Measurements from ENCODE around the gene HOXA3. TPM values are rescaled to one million over a fixed set of nuclear protein-coding genes. Genes with fewer than 3 reads are reported as not detected.

HOXA3 gene
- polyA plus RNA-seq, 1 donor (not counting 4 experiments of a cell fraction or from before 2014, with no cell fraction given) = 0.58 TPM

- H3K4me3 ChIP-seq (ENCODE audit: control insufficient read depth in 2 of 3, extremely low read depth in 1 of 3, insufficient read depth in 2 of 3, low read depth in 1 of 3, low read length in 3 of 3) = peak overlapping the region in 2 of 3 experiments; percentile 75 to 79
- no peak overlapping the region for H2AFZ ChIP-seq (ENCODE audit: control insufficient read depth, low read length)
Observed at GRCh38 chr7:27100694-27101170, 51.7 kb downstream of the HOXA3 start.

GRCh38 chr7:27099453-27100370 lies 52.7 kb downstream of the HOXA3 start:
- Histone ChIP-seq H3K9ac (ENCODE audit: control insufficient read depth, extremely low read depth, insufficient read depth, low read length) (peak overlapping the region; percentile 97), H3K27ac (ENCODE audit: control insufficient read depth, insufficient read depth, low read length) (peak overlapping the region; percentile 97), H3K4me2 (ENCODE audit: control insufficient read depth, extremely low read depth, insufficient read depth, low read depth, low read length) (peak overlapping the region; percentile 97), H3K36me3 (ENCODE audit: control insufficient read depth in 2 of 2, extremely low read depth in 1 of 2, insufficient read depth in 2 of 2, low read length in 2 of 2) (peaks cover 0 to 17% of the 10 kb centered on the region in 2 experiments), H3K79me2 (ENCODE audit: control insufficient read depth, insufficient read depth, low read length) (peaks cover 74% of the 10 kb centered on the region), H3K27me3 (ENCODE audit: control insufficient read depth, extremely low read depth, insufficient read depth, low read length) (no peaks in the 10 kb centered on the region), H2AFZ (ENCODE audit: control insufficient read depth, low read length) (no peak overlapping the region), H3K9me1 (ENCODE audit: control insufficient read depth, extremely low read depth, insufficient read depth, low read length) (no peaks in the 10 kb centered on the region), H3K4me3 (ENCODE audit: control insufficient read depth in 2 of 3, extremely low read depth in 1 of 3, insufficient read depth in 2 of 3, low read depth in 1 of 3, low read length in 3 of 3) (peak overlapping the region; percentile 83 to 96 (median 89)), H3K4me1 (ENCODE audit: control insufficient read depth, extremely low read depth, insufficient read depth, low read length) (peaks cover 49% of the 10 kb centered on the region), H4K20me1 (ENCODE audit: control insufficient read depth, extremely low read depth, insufficient read depth, low read length) (no peaks in the 10 kb centered on the region), H3K9me3 (ENCODE audit: control insufficient read depth, low read depth, low read length) (no peaks in the 10 kb centered on the region)
- TF ChIP-seq CTCF (optimal IDR thresholded peaks at IDR 0.05 in 1 of 3, IDR thresholded peaks at IDR 0.05 in 1 of 3, conservative IDR thresholded peaks at IDR 0.05 in 1 of 3; ENCODE audit: extremely low read depth in 1 of 3, insufficient read depth in 2 of 3, low read length in 3 of 3) (no peak), EZH2 (IDR thresholded peaks at IDR 0.05; ENCODE audit: low read length) (no peak)
- FAIRE-seq (no peak), DNase-seq (ENCODE audit: low read depth, low spot score) (no peak)
- dilution Hi-C loops (cut with MboI; ENCODE audit: extremely low pct_ligation_motif_present, low sequenced_read_pairs) = loop anchor here (25.0 kb wide), 1 partner anchor 237 kb away; the partner anchor contains the start of gene SKAP2

More at GRCh38 chr7:27100694-27101170, 51.7 kb downstream of the HOXA3 start:
- DNase-seq (ENCODE audit: low read depth, low spot score) (no peak), FAIRE-seq (no peak)
- TF ChIP-seq CTCF (optimal IDR thresholded peaks at IDR 0.05 in 1 of 3, IDR thresholded peaks at IDR 0.05 in 1 of 3, conservative IDR thresholded peaks at IDR 0.05 in 1 of 3; ENCODE audit: extremely low read depth in 1 of 3, insufficient read depth in 2 of 3, low read length in 3 of 3) (no peak), EZH2 (IDR thresholded peaks at IDR 0.05; ENCODE audit: low read length) (no peak)
- H3K9ac ChIP-seq (ENCODE audit: control insufficient read depth, extremely low read depth, insufficient read depth, low read length) = peak overlapping the region; percentile 81
- no peaks in the 10 kb centered on the region for H4K20me1 ChIP-seq (ENCODE audit: control insufficient read depth, extremely low read depth, insufficient read depth, low read length)
- H3K9me3 ChIP-seq (ENCODE audit: control insufficient read depth, low read depth, low read length) = no peaks in the 10 kb centered on the region
- H3K27me3 ChIP-seq (ENCODE audit: control insufficient read depth, extremely low read depth, insufficient read depth, low read length) = no peaks in the 10 kb centered on the region
- peaks cover 49% of the 10 kb centered on the region for H3K4me1 ChIP-seq (ENCODE audit: control insufficient read depth, extremely low read depth, insufficient read depth, low read length)
- dilution Hi-C loops (cut with MboI; ENCODE audit: extremely low pct_ligation_motif_present, low sequenced_read_pairs) = no loop called here
- H3K27ac ChIP-seq (ENCODE audit: control insufficient read depth, insufficient read depth, low read length) = peak overlapping the region; percentile 79
- peak overlapping the region; percentile 97 for H3K4me2 ChIP-seq (ENCODE audit: control insufficient read depth, extremely low read depth, insufficient read depth, low read depth, low read length)
- peaks cover 65% of the 10 kb centered on the region for H3K79me2 ChIP-seq (ENCODE audit: control insufficient read depth, insufficient read depth, low read length)
- H3K9me1 ChIP-seq (ENCODE audit: control insufficient read depth, extremely low read depth, insufficient read depth, low read length) = no peaks in the 10 kb centered on the region
- H3K36me3 ChIP-seq (ENCODE audit: control insufficient read depth in 2 of 2, extremely low read depth in 1 of 2, insufficient read depth in 2 of 2, low read length in 2 of 2) = peaks cover 0 to 17% of the 10 kb centered on the region in 2 experiments

Measured in keratinocyte (primary cell).